ENCODE data around the gene ZIC2.

The ZIC2 gene

DNA sequence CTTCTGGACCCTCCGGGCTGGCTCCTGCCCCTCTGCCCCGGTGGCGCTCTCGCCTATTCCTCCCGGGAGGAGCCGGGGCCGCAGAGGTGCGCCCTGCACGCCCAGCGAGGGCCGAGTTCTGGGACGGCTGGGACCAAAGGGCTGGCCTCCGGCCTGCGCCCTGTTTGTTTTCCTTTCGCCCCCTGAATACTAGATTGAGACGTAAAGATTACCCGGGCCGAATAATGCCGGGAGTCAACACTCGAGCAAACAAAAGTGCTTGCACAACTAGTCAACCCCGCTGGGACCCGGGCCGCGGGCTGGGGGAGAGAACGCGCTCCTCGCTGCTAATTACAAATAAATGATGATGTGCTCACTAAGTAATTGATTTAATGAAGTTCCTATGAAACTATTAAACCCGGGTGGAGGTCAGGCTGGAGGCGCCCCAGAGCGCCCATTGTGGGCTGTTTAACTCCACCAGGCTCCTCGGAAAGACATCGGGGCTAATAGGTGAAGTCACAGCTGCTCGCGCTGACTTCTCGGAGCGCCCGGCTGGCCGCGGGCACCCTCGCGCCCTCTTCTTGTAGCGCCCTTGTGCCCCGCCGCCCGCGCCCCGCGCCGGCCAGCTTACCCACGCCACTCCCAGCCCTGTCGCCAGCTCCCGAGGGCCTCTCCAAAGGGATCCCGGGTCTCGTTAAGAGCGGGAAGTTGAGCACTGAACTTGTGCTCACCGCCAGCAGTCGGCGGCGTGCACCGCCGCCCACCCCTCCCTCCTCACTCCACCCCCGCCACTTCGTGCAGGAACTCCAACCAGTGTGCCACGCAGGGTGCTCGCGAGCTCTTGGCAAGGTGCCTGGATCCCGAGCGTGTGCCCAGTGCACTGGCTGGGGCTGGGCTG, 24.9 kb upstream of the ZIC2 start:
- Histone ChIP-seq H3K36me3 (replicated peaks; ENCODE audit: low read depth, low read length) (no peaks in the 10 kb centered on the region), H3K9ac (ENCODE audit: low read length) (no peak overlapping the region), H3K79me2 (ENCODE audit: low read length) (no peaks in the 10 kb centered on the region), H3K27me3 (ENCODE audit: low read depth, low read length) (no peaks in the 10 kb centered on the region), H3K4me3 (ENCODE audit: low read length) (no peak overlapping the region), H3K9me3 (ENCODE audit: insufficient read depth, low read length) (no peaks in the 10 kb centered on the region), H3K4me1 (ENCODE audit: low read length) (no peaks in the 10 kb centered on the region), H4K20me1 (ENCODE audit: insufficient read depth, low read length) (no peaks in the 10 kb centered on the region), H3K27ac (ENCODE audit: low read length) (no peak overlapping the region), H3K4me2 (ENCODE audit: low read length) (no peak overlapping the region), H2AFZ (ENCODE audit: low read depth, low read length) (no peak overlapping the region)
- no peak for TF ChIP-seq EZH2phosphoT487 (IDR thresholded peaks at IDR 0.05; ENCODE audit: low read depth)
- TF ChIP-seq, protein P1, sequence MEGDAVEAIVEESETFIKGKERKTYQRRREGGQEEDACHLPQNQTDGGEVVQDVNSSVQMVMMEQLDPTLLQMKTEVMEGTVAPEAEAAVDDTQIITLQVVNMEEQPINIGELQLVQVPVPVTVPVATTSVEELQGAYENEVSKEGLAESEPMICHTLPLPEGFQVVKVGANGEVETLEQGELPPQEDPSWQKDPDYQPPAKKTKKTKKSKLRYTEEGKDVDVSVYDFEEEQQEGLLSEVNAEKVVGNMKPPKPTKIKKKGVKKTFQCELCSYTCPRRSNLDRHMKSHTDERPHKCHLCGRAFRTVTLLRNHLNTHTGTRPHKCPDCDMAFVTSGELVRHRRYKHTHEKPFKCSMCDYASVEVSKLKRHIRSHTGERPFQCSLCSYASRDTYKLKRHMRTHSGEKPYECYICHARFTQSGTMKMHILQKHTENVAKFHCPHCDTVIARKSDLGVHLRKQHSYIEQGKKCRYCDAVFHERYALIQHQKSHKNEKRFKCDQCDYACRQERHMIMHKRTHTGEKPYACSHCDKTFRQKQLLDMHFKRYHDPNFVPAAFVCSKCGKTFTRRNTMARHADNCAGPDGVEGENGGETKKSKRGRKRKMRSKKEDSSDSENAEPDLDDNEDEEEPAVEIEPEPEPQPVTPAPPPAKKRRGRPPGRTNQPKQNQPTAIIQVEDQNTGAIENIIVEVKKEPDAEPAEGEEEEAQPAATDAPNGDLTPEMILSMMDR (IDR thresholded peaks at IDR 0.05; ENCODE audit: low read depth, low read length), result no peak

GRCh38 chr13:99958406-99959126, 23.0 kb upstream of the ZIC2 start:
- H3K4me1 ChIP-seq (ENCODE audit: low read length), result no peaks in the 10 kb centered on the region
- H4K20me1 ChIP-seq (ENCODE audit: insufficient read depth, low read length), result no peaks in the 10 kb centered on the region
- H2AFZ ChIP-seq (ENCODE audit: low read depth, low read length), result no peak overlapping the region
- H3K4me3 ChIP-seq (ENCODE audit: low read length), result no peak overlapping the region
- H3K27me3 ChIP-seq (ENCODE audit: low read depth, low read length), result no peaks in the 10 kb centered on the region
- no peak overlapping the region for H3K9ac ChIP-seq (ENCODE audit: low read length)
- no peak overlapping the region for H3K27ac ChIP-seq (ENCODE audit: low read length)
- no peaks in the 10 kb centered on the region for H3K36me3 ChIP-seq (replicated peaks; ENCODE audit: low read depth, low read length)
- no peaks in the 10 kb centered on the region for H3K79me2 ChIP-seq (ENCODE audit: low read length)
- no peak overlapping the region for H3K4me2 ChIP-seq (ENCODE audit: low read length)
- TF ChIP-seq, protein P1 (IDR thresholded peaks at IDR 0.05; ENCODE audit: low read depth, low read length), result no peak
- no peak for TF ChIP-seq EZH2phosphoT487 (IDR thresholded peaks at IDR 0.05; ENCODE audit: low read depth)
- no peaks in the 10 kb centered on the region for H3K9me3 ChIP-seq (ENCODE audit: insufficient read depth, low read length)

DNA sequence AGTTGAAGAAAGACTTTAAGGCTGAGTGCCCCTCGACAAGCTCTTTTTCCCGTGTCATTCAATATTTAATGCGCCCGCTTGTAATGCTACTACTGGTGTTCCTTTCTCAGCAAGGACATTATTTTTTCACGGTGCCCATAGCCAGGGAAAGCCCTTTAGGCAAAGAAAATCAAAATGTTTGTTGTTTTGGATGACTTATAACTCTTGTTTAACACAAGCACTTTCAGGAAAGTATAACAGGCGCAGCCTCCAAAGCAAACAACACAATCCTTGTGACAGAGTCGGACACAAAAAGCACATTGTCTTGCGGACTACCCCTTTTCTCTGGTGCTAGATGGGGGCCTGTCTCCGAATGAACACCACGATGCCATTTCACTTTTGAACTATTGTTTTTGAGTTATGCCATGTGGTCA, 22.5 kb upstream of the ZIC2 start:
- H3K4me1 ChIP-seq (ENCODE audit: low read length), result no peaks in the 10 kb centered on the region
- H3K27ac ChIP-seq (ENCODE audit: low read length), result no peak overlapping the region
- no peak overlapping the region for H2AFZ ChIP-seq (ENCODE audit: low read depth, low read length)
- H3K27me3 ChIP-seq (ENCODE audit: low read depth, low read length), result no peaks in the 10 kb centered on the region
- H3K9ac ChIP-seq (ENCODE audit: low read length), result no peak overlapping the region
- no peaks in the 10 kb centered on the region for H4K20me1 ChIP-seq (ENCODE audit: insufficient read depth, low read length)
- H3K4me3 ChIP-seq (ENCODE audit: low read length), result no peak overlapping the region
- no peaks in the 10 kb centered on the region for H3K9me3 ChIP-seq (ENCODE audit: insufficient read depth, low read length)
- no peaks in the 10 kb centered on the region for H3K79me2 ChIP-seq (ENCODE audit: low read length)
- no peak overlapping the region for H3K4me2 ChIP-seq (ENCODE audit: low read length)
- no peak for TF ChIP-seq EZH2phosphoT487 (IDR thresholded peaks at IDR 0.05; ENCODE audit: low read depth)
- TF ChIP-seq, protein P1 (IDR thresholded peaks at IDR 0.05; ENCODE audit: low read depth, low read length), result no peak
- no peaks in the 10 kb centered on the region for H3K36me3 ChIP-seq (replicated peaks; ENCODE audit: low read depth, low read length)

- H3K36me3 ChIP-seq (replicated peaks; ENCODE audit: low read depth, low read length), result no peaks in the 10 kb centered on the region
- H3K4me2 ChIP-seq (ENCODE audit: low read length), result no peak overlapping the region
- H3K9ac ChIP-seq (ENCODE audit: low read length), result no peak overlapping the region
- H3K27me3 ChIP-seq (ENCODE audit: low read depth, low read length), result no peaks in the 10 kb centered on the region
- no peaks in the 10 kb centered on the region for H3K4me1 ChIP-seq (ENCODE audit: low read length)
- no peaks in the 10 kb centered on the region for H4K20me1 ChIP-seq (ENCODE audit: insufficient read depth, low read length)
- H3K79me2 ChIP-seq (ENCODE audit: low read length), result no peaks in the 10 kb centered on the region
- TF ChIP-seq EZH2phosphoT487 (IDR thresholded peaks at IDR 0.05; ENCODE audit: low read depth), result no peak
- TF ChIP-seq, protein P1 (IDR thresholded peaks at IDR 0.05; ENCODE audit: low read depth, low read length), result no peak
- no peaks in the 10 kb centered on the region for H3K9me3 ChIP-seq (ENCODE audit: insufficient read depth, low read length)
- H3K4me3 ChIP-seq (ENCODE audit: low read length), result no peak overlapping the region
- no peak overlapping the region for H3K27ac ChIP-seq (ENCODE audit: low read length)
- H2AFZ ChIP-seq (ENCODE audit: low read depth, low read length), result no peak overlapping the region
Observed at GRCh38 chr13:99959540-99960230, 21.9 kb upstream of the ZIC2 start.

Data from OCI-LY3 (cell line).